A549 (cell line): ENCODE data around the gene ADD3. TPM values are rescaled to one million over a fixed set of nuclear protein-coding genes. Genes with fewer than 3 reads are reported as not detected.

ENCODE experiments used
- ATAC-seq, 2 experiments: fragments of 200-7000 bp in 1 of 2; fragments of >200 bp in 1 of 2; cut with Nextera tagmentation in 1 of 2; cut with Tn5 transposase in 1 of 2; 3 replicates each; pipeline versions ENCODE4 v1.8.0 to v1.9.1; 2018 to 2020; ENCODE audit warnings: mild to moderate bottlenecking in 1 of 2, moderate library complexity in 1 of 2
- CTCF ChIA-PET: fragments of 300-600 bp; sonication (Branson Sonifier 250); formaldehyde crosslinking; extraction: SDS; loops from one replicate; lab custom pipeline; 2021; ENCODE audit warnings: antibody characterized with exemption, inconsistent platforms; lab: Yijun Ruan, JAX
- POLR2A ChIA-PET: fragments of 350-600 bp; formaldehyde crosslinking; extraction: SDS; loops from one replicate; lab custom pipeline; 2021; ENCODE audit warnings: antibody characterized with exemption, inconsistent platforms; lab: Yijun Ruan, JAX
- DNase-seq, 2 experiments: peaks; one replicate each; pipeline versions ENCODE4 v3.0.0 to v3.0.0-alpha.2; 2011 to 2016; ENCODE audit warnings: low read depth in 1 of 2, low spot score in 1 of 2
- FAIRE-seq: peaks from 2 replicates; lab custom pipeline; 2011; peaks lifted over from hg19 to GRCh38; lab: Jason Lieb, UNC
- H3K27ac ChIP-seq, 2 experiments: fragments of >200 bp; sonication (Bioruptor Twin); formaldehyde crosslinking; 3 replicates each; pipeline ENCODE4 v1.5.1; 2016 to 2017
- H3K4me1 ChIP-seq: fragments of >200 bp; sonication (Bioruptor Twin); formaldehyde crosslinking; 3 replicates; pipeline ENCODE4 v1.6.1; 2016
- H3K4me2 ChIP-seq: fragments of >200 bp; sonication (Bioruptor Twin); formaldehyde crosslinking; 3 replicates; pipeline ENCODE4 v1.6.1; 2016
- H3K4me3 ChIP-seq: fragments of >200 bp; sonication (Bioruptor Twin); formaldehyde crosslinking; 3 replicates; pipeline ENCODE4 v1.5.1; 2016
- H3K9me3 ChIP-seq: fragments of >200 bp; sonication (Bioruptor Twin); formaldehyde crosslinking; 3 replicates; pipeline ENCODE4 v1.6.1; 2016
- BHLHE40 ChIP-seq: IDR thresholded peaks from 2 replicates; pipeline ENCODE4 v1.6.1; 2012; ENCODE audit warnings: low read depth, low read length, inconsistent platforms
- CBX8 ChIP-seq: fragments of 200-600 bp; sonication (generic); IDR thresholded peaks from 2 replicates; pipeline ENCODE4 v1.6.1; 2016
- CHD2 ChIP-seq: fragments of 150-350 bp; IDR thresholded peaks from 2 replicates; pipeline ENCODE4 v1.6.1; 2014; ENCODE audit warnings: low read length; ENCODE audit not compliant: partially characterized antibody
- CHD4 ChIP-seq: fragments of 200-600 bp; sonication (generic); IDR thresholded peaks from 2 replicates; pipeline ENCODE4 v1.6.1; 2016; ENCODE audit warnings: antibody characterized with exemption, mild to moderate bottlenecking, borderline replicate concordance
- EHF ChIP-seq: fragments of 250-450 bp; sonication (Bioruptor Pico); IDR thresholded peaks from 2 replicates; pipeline ENCODE4 v1.5.0; 2020; ENCODE audit warnings: mild to moderate bottlenecking
- EHMT2 ChIP-seq: fragments of 200-600 bp; sonication (generic); IDR thresholded peaks from 2 replicates; pipeline ENCODE4 v1.6.1; 2016; ENCODE audit warnings: antibody characterized with exemption, low read depth, mild to moderate bottlenecking, moderate library complexity
- FOSB ChIP-seq: fragments of 250-450 bp; sonication (Bioruptor Pico); IDR thresholded peaks from 2 replicates; pipeline ENCODE4 v1.5.0; 2020; ENCODE audit warnings: mild to moderate bottlenecking, moderate library complexity
- FOSL2 ChIP-seq, 2 experiments: fragments of 450-650 bp in 1 of 2; fragments of >200 bp in 1 of 2; sonication (Bioruptor Twin) in 1 of 2; formaldehyde crosslinking; IDR thresholded peaks; 2 replicates each; pipeline versions ENCODE4 v1.5.0 to v1.6.1; 2016 to 2020; ENCODE audit warnings: mild to moderate bottlenecking in 1 of 2, moderate library complexity in 1 of 2
- HOXA7 ChIP-seq: fragments of 250-450 bp; sonication (Bioruptor Pico); IDR thresholded peaks from 2 replicates; pipeline ENCODE4 v1.5.0; 2020; ENCODE audit warnings: mild to moderate bottlenecking, moderate library complexity
- HOXB13 ChIP-seq: fragments of 250-450 bp; sonication (Bioruptor Pico); IDR thresholded peaks from 2 replicates; pipeline ENCODE4 v1.5.0; 2020; ENCODE audit warnings: low read depth, mild to moderate bottlenecking, moderate library complexity
- JUNB ChIP-seq: fragments of >200 bp; sonication (Bioruptor Twin); formaldehyde crosslinking; IDR thresholded peaks from 2 replicates; pipeline ENCODE4 v1.6.1; 2016
- KDM1A ChIP-seq: fragments of 200-600 bp; sonication (generic); IDR thresholded peaks from 2 replicates; pipeline ENCODE4 v1.6.1; 2016; ENCODE audit warnings: low read depth, mild to moderate bottlenecking
- MAFK ChIP-seq: fragments of 450-650 bp; IDR thresholded peaks from 2 replicates; pipeline ENCODE4 v1.6.1; 2014; ENCODE audit not compliant: partially characterized antibody
- MYC ChIP-seq: IDR thresholded peaks from 2 replicates; pipeline ENCODE4 v1.6.1; 2012; ENCODE audit warnings: mild to moderate bottlenecking, inconsistent platforms, low read length, improper control_type of control experiment, borderline replicate concordance
- NPAS2 ChIP-seq: fragments of 250-450 bp; sonication (Bioruptor Pico); IDR thresholded peaks from 2 replicates; pipeline ENCODE4 v1.8.0; 2022; ENCODE audit warnings: mild to moderate bottlenecking, moderate library complexity, borderline replicate concordance
- NR3C1 ChIP-seq: fragments of >200 bp; sonication (Bioruptor Twin); formaldehyde crosslinking; IDR thresholded peaks from 3 replicates; pipeline ENCODE4 v1.6.1; 2017
- POLR2AphosphoS2 ChIP-seq: conservative IDR thresholded peaks from 2 replicates; pipeline ENCODE4 v1.6.1; 2012; ENCODE audit warnings: low read length, improper control_type of control experiment, inconsistent platforms
- RAD21 ChIP-seq, 2 experiments: fragments of >200 bp in 1 of 2; sonication (Bioruptor Twin) in 1 of 2; formaldehyde crosslinking in 1 of 2; IDR thresholded peaks in 1 of 2; conservative IDR thresholded peaks in 1 of 2; 2 replicates in 1 of 2; 3 replicates in 1 of 2; pipeline ENCODE4 v1.6.1; 2012 to 2018; ENCODE audit warnings: inconsistent platforms in 1 of 2
- RCOR1 ChIP-seq: fragments of 150-350 bp; IDR thresholded peaks from 2 replicates; pipeline ENCODE4 v1.6.1; 2014; ENCODE audit warnings: antibody characterized with exemption, low read length, low read depth
- TFCP2L1 ChIP-seq: fragments of 250-450 bp; sonication (Bioruptor Pico); IDR thresholded peaks from 2 replicates; pipeline ENCODE4 v1.5.0; 2021; ENCODE audit warnings: mild to moderate bottlenecking
- ZC3H11A ChIP-seq: fragments of 450-650 bp; IDR thresholded peaks from 2 replicates; pipeline ENCODE4 v1.6.1; 2014; ENCODE audit warnings: antibody characterized with exemption, mild to moderate bottlenecking
- ZFP36 ChIP-seq: fragments of 450-650 bp; IDR thresholded peaks from 2 replicates; pipeline ENCODE4 v1.6.1; 2014; ENCODE audit warnings: borderline replicate concordance; ENCODE audit not compliant: partially characterized antibody
- WGBS: methylation state at CpG from one replicate; pipeline ENCODE4 v1.1.6; 2017; ENCODE audit errors: missing lambda C conversion rate; 5-methylcytosine and 5-hydroxymethylcytosine counted together
- polyA plus RNA-seq, 4 experiments: library from polyadenylated mRNA; depleted of rRNA in 3 of 4; stranded (reverse); fragments of >200 nt; fragmentation: RNase III in 1 of 4; extraction: RNeasy Plus Mini Kit Qiagen cat#74134 plus additional on column Dnase treatment in 1 of 4; gene quantifications; 2 replicates in 3 of 4; 3 replicates in 1 of 4; pipeline ENCODE4 v1.2.3, GENCODE V29; 2011 to 2017
- TF ChIP-seq, protein P1 (sequence below): fragments of >200 bp; sonication (Bioruptor Twin); formaldehyde crosslinking; IDR thresholded peaks from 3 replicates; pipeline ENCODE4 v1.5.1; 2016
- TF ChIP-seq, protein P2 (sequence below): IDR thresholded peaks from 2 replicates; pipeline ENCODE4 v1.6.1; 2012; ENCODE audit warnings: low read depth, borderline replicate concordance
- TF ChIP-seq, protein P3 (sequence below): IDR thresholded peaks from 2 replicates; pipeline ENCODE4 v1.6.1; 2012

Gene ADD3
- polyA plus RNA-seq, 2 of the 4 experiments (the other 2 are of a cell fraction) = 9.8 to 48.2 TPM

DNA sequence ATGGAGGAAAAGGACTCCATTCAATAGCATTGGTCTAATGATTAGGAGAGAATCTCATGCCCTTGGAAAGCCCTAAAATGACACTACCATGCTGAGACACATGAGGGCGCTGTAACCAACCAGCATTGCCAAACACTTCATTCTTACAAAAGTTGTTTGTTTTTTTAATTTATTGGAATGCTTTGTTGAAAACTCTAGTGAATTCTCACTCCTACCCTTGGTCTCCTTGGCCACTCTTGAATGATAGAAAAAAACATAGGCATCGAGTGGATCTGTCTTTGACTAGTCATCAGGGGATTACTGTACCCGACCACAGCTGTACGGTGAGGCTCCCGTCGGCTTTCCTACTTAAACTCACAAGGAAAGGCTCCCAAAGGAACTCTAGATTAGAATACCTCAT is 29.3 kb upstream of the ADD3 start:
- DNase-seq = peak in 1 of 2 experiments; percentile 24

DNA sequence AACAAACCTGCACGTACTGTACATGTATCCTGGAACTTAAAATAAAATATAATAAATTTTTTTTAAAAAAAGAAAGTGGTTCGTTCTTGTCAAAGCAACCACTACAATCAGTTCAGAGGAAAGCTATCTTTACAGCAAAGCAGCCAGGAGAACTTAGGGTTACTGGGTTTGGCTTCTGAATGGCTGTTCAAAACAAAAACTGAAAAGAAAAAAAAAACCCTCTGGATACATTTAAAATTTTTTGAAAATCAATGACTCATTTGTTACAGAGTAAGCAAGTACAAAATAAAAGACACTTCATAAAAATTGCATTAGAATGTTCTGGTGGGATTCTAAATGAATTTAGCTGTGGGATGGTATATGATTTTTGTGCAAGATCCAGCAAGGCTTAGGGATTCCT is 28.6 kb upstream of the ADD3 start:
- H3K27ac ChIP-seq = no peak overlapping the region
- POLR2A ChIA-PET = no interaction called here
- no peak overlapping the region for H3K4me3 ChIP-seq
- no peaks in the 10 kb centered on the region for H3K9me3 ChIP-seq
- H3K4me1 ChIP-seq = peaks cover 33% of the 10 kb centered on the region
- no peak overlapping the region for H3K4me2 ChIP-seq
- no peak for DNase-seq
- 89% methylated on average over 2 of the region's 2 CpGs for WGBS
- no peak for ATAC-seq
- FAIRE-seq = no peak
- TF ChIP-seq EHMT2 (no peak), NR3C1 (no peak), EHF (CRISPR knock-in tag) (no peak), ZC3H11A (no peak), NPAS2 (CRISPR knock-in tag) (no peak), JUNB (no peak)
- CTCF ChIA-PET = interaction anchor here (0.7 to 2.9 kb wide), 4 partner anchors 9 to 241 kb away, joined by 3 to 9 read pairs (median 4); no protein-coding TSS in a partner anchor

More for the DNA sequence above, 29.3 kb upstream of the ADD3 start:
- TF ChIP-seq ZFP36 (no peak), RAD21 (conservative IDR thresholded peaks at IDR 0.05 in 1 of 2, IDR thresholded peaks at IDR 0.05 in 1 of 2) (peak in 1 of 2 experiments; percentile 23; a peak in 1 of 5 replicates)
- TF ChIP-seq, protein P1, sequence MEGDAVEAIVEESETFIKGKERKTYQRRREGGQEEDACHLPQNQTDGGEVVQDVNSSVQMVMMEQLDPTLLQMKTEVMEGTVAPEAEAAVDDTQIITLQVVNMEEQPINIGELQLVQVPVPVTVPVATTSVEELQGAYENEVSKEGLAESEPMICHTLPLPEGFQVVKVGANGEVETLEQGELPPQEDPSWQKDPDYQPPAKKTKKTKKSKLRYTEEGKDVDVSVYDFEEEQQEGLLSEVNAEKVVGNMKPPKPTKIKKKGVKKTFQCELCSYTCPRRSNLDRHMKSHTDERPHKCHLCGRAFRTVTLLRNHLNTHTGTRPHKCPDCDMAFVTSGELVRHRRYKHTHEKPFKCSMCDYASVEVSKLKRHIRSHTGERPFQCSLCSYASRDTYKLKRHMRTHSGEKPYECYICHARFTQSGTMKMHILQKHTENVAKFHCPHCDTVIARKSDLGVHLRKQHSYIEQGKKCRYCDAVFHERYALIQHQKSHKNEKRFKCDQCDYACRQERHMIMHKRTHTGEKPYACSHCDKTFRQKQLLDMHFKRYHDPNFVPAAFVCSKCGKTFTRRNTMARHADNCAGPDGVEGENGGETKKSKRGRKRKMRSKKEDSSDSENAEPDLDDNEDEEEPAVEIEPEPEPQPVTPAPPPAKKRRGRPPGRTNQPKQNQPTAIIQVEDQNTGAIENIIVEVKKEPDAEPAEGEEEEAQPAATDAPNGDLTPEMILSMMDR = peak; percentile 49
- Histone ChIP-seq H3K4me2 (no peak overlapping the region), H3K4me1 (peaks cover 33% of the 10 kb centered on the region), H3K9me3 (no peaks in the 10 kb centered on the region), H3K27ac (no peak overlapping the region), H3K4me3 (no peak overlapping the region)
- FAIRE-seq (no peak), ATAC-seq (peak in 1 of 2 experiments; percentile 17; a peak in 1 of 6 replicates)
- CTCF ChIA-PET = interaction anchor here (0.8 to 0.9 kb wide), 2 partner anchors 10 to 25 kb away, joined by 3 to 5 read pairs; no protein-coding TSS in a partner anchor
- POLR2A ChIA-PET = no interaction called here
- 80% methylated on average over 6 of the region's 6 CpGs for WGBS

DNA sequence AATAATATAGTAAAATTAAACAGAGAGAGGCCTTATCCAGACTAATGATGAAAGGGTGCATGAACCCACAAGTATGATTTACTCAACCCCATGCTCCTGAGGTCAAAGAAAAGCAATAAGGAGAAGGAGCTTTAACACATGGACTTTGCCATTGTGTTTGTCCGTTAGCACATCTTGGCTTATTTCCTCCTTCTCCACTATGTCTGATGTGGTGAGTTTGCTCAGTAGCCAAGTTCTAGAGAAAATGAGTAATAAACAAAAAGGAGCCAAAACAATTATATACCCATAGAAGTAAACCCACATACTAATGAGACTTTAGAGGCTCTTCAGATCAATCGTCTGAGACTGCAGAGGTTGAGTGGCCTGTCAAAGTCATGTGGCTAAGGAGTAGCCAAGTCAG is 26.1 kb upstream of the ADD3 start:
- ChIA-PET CTCF (interaction anchor here (1.1 to 2.9 kb wide), 3 partner anchors 13 to 32 kb away, joined by 3 to 9 read pairs (median 3); no protein-coding TSS in a partner anchor), POLR2A (no interaction called here)
- ATAC-seq (no peak), FAIRE-seq (no peak), DNase-seq (no peak)
- Histone ChIP-seq H3K4me2 (no peak overlapping the region), H3K27ac (no peak overlapping the region), H3K4me3 (no peak overlapping the region), H3K9me3 (peaks cover 3% of the 10 kb centered on the region; the same call in 1 of the 3 replicates), H3K4me1 (peaks cover 11% of the 10 kb centered on the region; the same call in 2 of the 3 replicates)
- TF ChIP-seq RAD21 (conservative IDR thresholded peaks at IDR 0.05 in 1 of 2, IDR thresholded peaks at IDR 0.05 in 1 of 2) (no peak), HOXA7 (no peak), CHD2 (no peak), NR3C1 (no peak), BHLHE40 (no peak), CHD4 (no peak), RCOR1 (no peak), CBX8 (no peak), KDM1A (no peak), NPAS2 (CRISPR knock-in tag) (no peak), FOSB (CRISPR knock-in tag) (no peak), HOXB13 (CRISPR knock-in tag) (no peak), MYC (no peak), POLR2AphosphoS2 (no peak), TFCP2L1 (CRISPR knock-in tag) (no peak), FOSL2 (IDR thresholded peaks at IDR 0.05) (no peak), FOSL2 (CRISPR knock-in tag; IDR thresholded peaks at IDR 0.05) (no peak), MAFK (no peak)
- TF ChIP-seq, protein P2, sequence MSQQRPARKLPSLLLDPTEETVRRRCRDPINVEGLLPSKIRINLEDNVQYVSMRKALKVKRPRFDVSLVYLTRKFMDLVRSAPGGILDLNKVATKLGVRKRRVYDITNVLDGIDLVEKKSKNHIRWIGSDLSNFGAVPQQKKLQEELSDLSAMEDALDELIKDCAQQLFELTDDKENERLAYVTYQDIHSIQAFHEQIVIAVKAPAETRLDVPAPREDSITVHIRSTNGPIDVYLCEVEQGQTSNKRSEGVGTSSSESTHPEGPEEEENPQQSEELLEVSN = no peak
- TF ChIP-seq, protein P1 = no peak
- TF ChIP-seq, protein P3, sequence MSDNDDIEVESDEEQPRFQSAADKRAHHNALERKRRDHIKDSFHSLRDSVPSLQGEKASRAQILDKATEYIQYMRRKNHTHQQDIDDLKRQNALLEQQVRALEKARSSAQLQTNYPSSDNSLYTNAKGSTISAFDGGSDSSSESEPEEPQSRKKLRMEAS = no peak
- whole genome bisulfite sequencing = 60% methylated on average over 2 of the region's 2 CpGs
